ENCODE data around the gene TIMM29. TPM values are rescaled to one million over a fixed set of nuclear protein-coding genes. Genes with fewer than 3 reads are reported as not detected.
A peak's percentile ranks its signal among the peaks of the same experiment; 100 is the strongest.
"Not testable (repeated sequence)": the region's sequence is repeated elsewhere in the genome, so short reads cannot be mapped to it uniquely, and the experiment has no call there.

TIMM29 gene
- total RNA-seq, 2 donors from 2014 or later, result 20.7 to 21.4 TPM

GRCh38 chr19:10946958-10947657 is 18.5 kb downstream of the TIMM29 start:
- Mint-ChIP-seq H3K27ac (no peak overlapping the region), H3K9me3 (no peaks in the 10 kb centered on the region), H3K36me3 (ENCODE audit: low read depth) (no peaks in the 10 kb centered on the region), H3K4me3 (no peak overlapping the region), H3K4me1 (no peaks in the 10 kb centered on the region), H3K27me3 (no peaks in the 10 kb centered on the region)
- ATAC-seq (replicated peaks), result no peak

GRCh38 chr19:10952809-10953208 is 24.2 kb downstream of the TIMM29 start:
- Mint-ChIP-seq H3K36me3 (ENCODE audit: low read depth) (no peaks in the 10 kb centered on the region), H3K4me3 (no peak overlapping the region), H3K27me3 (no peaks in the 10 kb centered on the region), H3K9me3 (no peaks in the 10 kb centered on the region), H3K27ac (no peak overlapping the region), H3K4me1 (no peaks in the 10 kb centered on the region)
- ATAC-seq (replicated peaks), result no peak

GRCh38 chr19:10959277-10959968 is 30.8 kb downstream of the TIMM29 start:
- H3K9me3 Mint-ChIP-seq; H3K36me3 Mint-ChIP-seq (ENCODE audit: low read depth); ATAC-seq (replicated peaks); H3K27me3 Mint-ChIP-seq: not testable (repeated sequence)
- H3K4me1 Mint-ChIP-seq, result peaks cover 25% of the 10 kb centered on the region
- H3K27ac Mint-ChIP-seq, result peak overlapping the region; percentile 91
- peak overlapping the region; percentile 86 for H3K4me3 Mint-ChIP-seq

GRCh38 chr19:10960314-10961072 is 31.9 kb downstream of the TIMM29 start, which contains the start of gene SMARCA4:
Gene SMARCA4 (plus strand): TSS chr19:10961030. CDS start chr19:10984152, 23,122 bp downstream.
- H3K4me3 Mint-ChIP-seq, result peak within 1 kb of the TSS; percentile 91
- no peaks in the 10 kb centered on the region for H3K9me3 Mint-ChIP-seq
- H3K4me1 Mint-ChIP-seq, result peaks cover 28% of the 10 kb centered on the region
- no peaks in the 10 kb centered on the region for H3K27me3 Mint-ChIP-seq
- H3K27ac Mint-ChIP-seq, result peak within 1 kb of the TSS; percentile 91
- peaks cover 7% of the 10 kb centered on the region for H3K36me3 Mint-ChIP-seq (ENCODE audit: low read depth)
- ATAC-seq (replicated peaks), result peak; percentile 81

GRCh38 chr19:10961073-10961860 is 32.7 kb downstream of the TIMM29 start:
- peak overlapping the region; percentile 91 for H3K4me3 Mint-ChIP-seq
- peaks cover 7% of the 10 kb centered on the region for H3K36me3 Mint-ChIP-seq (ENCODE audit: low read depth)
- H3K27me3 Mint-ChIP-seq, result no peaks in the 10 kb centered on the region
- H3K27ac Mint-ChIP-seq, result peak overlapping the region; percentile 89
- no peaks in the 10 kb centered on the region for H3K9me3 Mint-ChIP-seq
- peak; percentile 30 for ATAC-seq (replicated peaks)
- H3K4me1 Mint-ChIP-seq, result peaks cover 33% of the 10 kb centered on the region

- no peaks in the 10 kb centered on the region for H3K9me3 Mint-ChIP-seq
- ATAC-seq (replicated peaks), result no peak
- no peaks in the 10 kb centered on the region for H3K27me3 Mint-ChIP-seq
- H3K36me3 Mint-ChIP-seq (ENCODE audit: low read depth), result peaks cover 7% of the 10 kb centered on the region
- peaks cover 33% of the 10 kb centered on the region for H3K4me1 Mint-ChIP-seq
- no peak overlapping the region for H3K27ac Mint-ChIP-seq
- peak overlapping the region; percentile 91 for H3K4me3 Mint-ChIP-seq
These were observed 34.3 kb downstream of the TIMM29 start for GRCh38 chr19:10962863-10963262.

- Mint-ChIP-seq H3K9me3 (no peaks in the 10 kb centered on the region), H3K4me3 (peak overlapping the region; percentile 91), H3K27me3 (no peaks in the 10 kb centered on the region), H3K4me1 (peaks cover 33% of the 10 kb centered on the region), H3K27ac (peak overlapping the region; percentile 83), H3K36me3 (ENCODE audit: low read depth) (peaks cover 7% of the 10 kb centered on the region)
- ATAC-seq (replicated peaks), result no peak
These were observed 35.3 kb downstream of the TIMM29 start for GRCh38 chr19:10963865-10964264.

GRCh38 chr19:10964903-10965302 is 36.3 kb downstream of the TIMM29 start:
- Mint-ChIP-seq H3K4me3 (peak overlapping the region; percentile 91), H3K27ac (no peak overlapping the region), H3K4me1 (peaks cover 31% of the 10 kb centered on the region), H3K36me3 (ENCODE audit: low read depth) (peaks cover 7% of the 10 kb centered on the region), H3K27me3 (no peaks in the 10 kb centered on the region), H3K9me3 (no peaks in the 10 kb centered on the region)
- no peak for ATAC-seq (replicated peaks)

GRCh38 chr19:10965398-10965797 is 36.8 kb downstream of the TIMM29 start:
- no peak overlapping the region for H3K27ac Mint-ChIP-seq
- H3K36me3 Mint-ChIP-seq (ENCODE audit: low read depth), result peaks cover 7% of the 10 kb centered on the region
- H3K9me3 Mint-ChIP-seq, result no peaks in the 10 kb centered on the region
- H3K4me1 Mint-ChIP-seq, result peaks cover 32% of the 10 kb centered on the region
- no peak for ATAC-seq (replicated peaks)
- no peaks in the 10 kb centered on the region for H3K27me3 Mint-ChIP-seq
- H3K4me3 Mint-ChIP-seq, result no peak overlapping the region

GRCh38 chr19:10966809-10967208 is 38.2 kb downstream of the TIMM29 start:
- ATAC-seq (replicated peaks), result no peak
- H3K9me3 Mint-ChIP-seq, result no peaks in the 10 kb centered on the region
- H3K36me3 Mint-ChIP-seq (ENCODE audit: low read depth), result peaks cover 3% of the 10 kb centered on the region
- H3K27ac Mint-ChIP-seq, result no peak overlapping the region
- H3K4me1 Mint-ChIP-seq, result peaks cover 30% of the 10 kb centered on the region
- no peak overlapping the region for H3K4me3 Mint-ChIP-seq
- no peaks in the 10 kb centered on the region for H3K27me3 Mint-ChIP-seq

- H3K36me3 Mint-ChIP-seq (ENCODE audit: low read depth), result no peaks in the 10 kb centered on the region
- no peak overlapping the region for H3K4me3 Mint-ChIP-seq
- no peak for ATAC-seq (replicated peaks)
- H3K27ac Mint-ChIP-seq, result no peak overlapping the region
- H3K27me3 Mint-ChIP-seq, result no peaks in the 10 kb centered on the region
- H3K4me1 Mint-ChIP-seq, result peaks cover 17% of the 10 kb centered on the region
- no peaks in the 10 kb centered on the region for H3K9me3 Mint-ChIP-seq
These were observed 40.0 kb downstream of the TIMM29 start for GRCh38 chr19:10968527-10969135.

GRCh38 chr19:10971107-10971726 is 42.6 kb downstream of the TIMM29 start:
- Mint-ChIP-seq H3K4me1 (peaks cover 16% of the 10 kb centered on the region), H3K27ac (no peak overlapping the region), H3K27me3 (no peaks in the 10 kb centered on the region), H3K4me3 (no peak overlapping the region), H3K36me3 (ENCODE audit: low read depth) (no peaks in the 10 kb centered on the region), H3K9me3 (no peaks in the 10 kb centered on the region)
- no peak for ATAC-seq (replicated peaks)

- Mint-ChIP-seq H3K4me3 (no peak overlapping the region), H3K4me1 (peaks cover 13% of the 10 kb centered on the region), H3K27me3 (no peaks in the 10 kb centered on the region), H3K9me3 (no peaks in the 10 kb centered on the region), H3K27ac (peak overlapping the region; percentile 56), H3K36me3 (ENCODE audit: low read depth) (no peaks in the 10 kb centered on the region)
- ATAC-seq (replicated peaks), result no peak
These were observed 46.9 kb downstream of the TIMM29 start for GRCh38 chr19:10975374-10976130.
